Vagina (tissue), 2 donors: Measurements from ENCODE around the gene UCMA. TPM values are rescaled to one million over a fixed set of nuclear protein-coding genes. Genes with fewer than 3 reads are reported as not detected.
"Not testable (repeated sequence)": the region's sequence is repeated elsewhere in the genome, so short reads cannot be mapped to it uniquely, and the experiment has no call there.

Source experiments
- DNase-seq, 2 donors: peaks; one replicate each; pipeline ENCODE4 v3.0.0-alpha.2; 2017; ENCODE audit errors: extremely low spot score in 2 of 2
- H3K27ac ChIP-seq: fragments of 200-600 bp; sonication (generic); one replicate; pipeline ENCODE4 v1.5.1; 2019
- H3K27me3 ChIP-seq: fragments of 200-600 bp; sonication (generic); one replicate; pipeline ENCODE4 v1.5.1; 2019
- H3K36me3 ChIP-seq, 2 donors: fragments of 200-600 bp; sonication (generic); one replicate each; pipeline ENCODE4 v1.5.1; 2017 to 2019
- H3K4me1 ChIP-seq: fragments of 200-600 bp; sonication (generic); one replicate; pipeline ENCODE4 v1.5.1; 2019
- H3K4me3 ChIP-seq, 2 donors: fragments of 200-600 bp; sonication (generic); 1 replicate in 1 of 2; 2 replicates in 1 of 2; pipeline ENCODE4 v1.5.1; 2016 to 2019
- H3K9me3 ChIP-seq: fragments of 200-600 bp; sonication (generic); one replicate; pipeline ENCODE4 v1.5.1; 2019
- POLR2A ChIP-seq, 2 donors: fragments of 450-650 bp; IDR thresholded peaks; one replicate each; pipeline ENCODE4 v1.6.1; 2017; ENCODE audit warnings: antibody characterized with exemption in 2 of 2, mild to moderate bottlenecking in 2 of 2, moderate library complexity in 2 of 2
- POLR2AphosphoS5 ChIP-seq, 2 donors: sonication (generic); formaldehyde crosslinking; IDR thresholded peaks; one replicate each; pipeline ENCODE4 v1.9.0; 2017; ENCODE audit warnings: antibody characterized with exemption in 2 of 2, mild to moderate bottlenecking in 2 of 2, low read depth in 1 of 2; ENCODE audit not compliant: insufficient read depth in 1 of 2
- intact Hi-C: fragments of 100-400 bp; cut with DNase I; formaldehyde crosslinking; loops from one replicate; pipeline ENCODE4 v1.15.1; 2023
- total RNA-seq: library from RNA; depleted of rRNA; stranded (reverse); fragments of >200 nt; gene quantifications from one replicate; pipeline ENCODE4 v1.2.3, GENCODE V29; 2016
- TF ChIP-seq, protein P1 (sequence below), 3 experiments: fragments of 450-650 bp in 2 of 3; fragments of 200-600 bp in 1 of 3; sonication (generic) in 1 of 3; IDR thresholded peaks; one replicate each; pipeline ENCODE4 v1.5.1; 2017 to 2019; ENCODE audit warnings: antibody characterized with exemption in 3 of 3, mild to moderate bottlenecking in 2 of 3, moderate library complexity in 2 of 3

UCMA gene, protein sequence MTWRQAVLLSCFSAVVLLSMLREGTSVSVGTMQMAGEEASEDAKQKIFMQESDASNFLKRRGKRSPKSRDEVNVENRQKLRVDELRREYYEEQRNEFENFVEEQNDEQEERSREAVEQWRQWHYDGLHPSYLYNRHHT
- not detected for total RNA-seq

- H3K4me1 ChIP-seq = no peaks in the 10 kb centered on the region
- H3K27ac ChIP-seq = no peak within 1 kb of the TSS
- no peaks in the 10 kb centered on the region for H3K27me3 ChIP-seq
- H3K4me3 ChIP-seq = no peak within 1 kb of the TSS
- DNase-seq = no peak
- intact Hi-C loops = no loop called here
- no peaks in the 10 kb centered on the region for H3K9me3 ChIP-seq
- TF ChIP-seq POLR2A (IDR thresholded peaks at IDR 0.05) (no peak), POLR2AphosphoS5 (IDR thresholded peaks at IDR 0.05; ENCODE audit: insufficient read depth in 1 of 2, low read depth in 1 of 2) (no peak)
- no peaks in the 10 kb centered on the region for H3K36me3 ChIP-seq
Measured at GRCh38 chr10:13234172-13234571, at the start of gene UCMA. Gene UCMA (minus strand): TSS chr10:13234374. CDS start chr10:13234258, 116 bp downstream.

GRCh38 chr10:13282348-13282747, 48.2 kb upstream of the UCMA start:
- H3K4me3 ChIP-seq, H3K27me3 ChIP-seq, DNase-seq, H3K9me3 ChIP-seq, intact Hi-C loops, H3K27ac ChIP-seq, H3K4me1 ChIP-seq: not testable (repeated sequence)
- H3K36me3 ChIP-seq = peaks cover 0 to 23% of the 10 kb centered on the region in 2 donors

DNA sequence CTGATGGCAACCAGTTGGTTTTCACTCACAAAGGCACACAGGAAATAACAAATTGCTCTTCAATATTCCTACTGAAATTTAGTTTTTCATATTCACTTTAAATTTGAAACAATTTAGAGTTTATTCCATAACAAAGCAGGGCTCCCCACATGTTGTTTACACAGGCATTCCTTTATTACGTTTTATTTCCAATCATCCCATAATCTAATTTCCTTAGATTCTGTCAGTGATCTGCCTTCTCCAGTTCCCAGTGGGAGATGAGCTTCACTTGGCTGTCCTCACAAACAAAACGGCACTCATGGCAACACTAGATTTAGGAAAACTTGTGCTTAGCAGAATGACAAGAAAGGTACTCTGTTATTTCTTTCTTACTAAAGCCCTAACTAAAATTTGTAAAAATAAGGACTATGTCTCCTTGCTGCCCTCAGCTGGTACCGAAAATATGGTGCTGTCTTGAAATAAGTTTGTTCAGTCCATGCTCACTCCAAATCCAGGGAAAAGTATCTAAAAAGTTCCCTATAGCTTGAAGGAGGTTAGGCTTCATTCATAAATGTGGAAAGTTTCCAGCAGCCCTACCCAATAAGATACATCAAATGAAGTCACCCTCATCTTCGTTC, 42.7 kb upstream of the UCMA start:
- Histone ChIP-seq H3K9me3 (no peaks in the 10 kb centered on the region), H3K4me1 (peaks cover 11% of the 10 kb centered on the region), H3K36me3 (peaks cover 0 to 15% of the 10 kb centered on the region in 2 donors), H3K4me3 (no peak overlapping the region), H3K27ac (no peak overlapping the region), H3K27me3 (no peaks in the 10 kb centered on the region)
- no peak for TF ChIP-seq POLR2AphosphoS5 (IDR thresholded peaks at IDR 0.05; ENCODE audit: insufficient read depth in 1 of 2, low read depth in 1 of 2)
- no peak for TF ChIP-seq POLR2A (IDR thresholded peaks at IDR 0.05)
- TF ChIP-seq, protein P1, sequence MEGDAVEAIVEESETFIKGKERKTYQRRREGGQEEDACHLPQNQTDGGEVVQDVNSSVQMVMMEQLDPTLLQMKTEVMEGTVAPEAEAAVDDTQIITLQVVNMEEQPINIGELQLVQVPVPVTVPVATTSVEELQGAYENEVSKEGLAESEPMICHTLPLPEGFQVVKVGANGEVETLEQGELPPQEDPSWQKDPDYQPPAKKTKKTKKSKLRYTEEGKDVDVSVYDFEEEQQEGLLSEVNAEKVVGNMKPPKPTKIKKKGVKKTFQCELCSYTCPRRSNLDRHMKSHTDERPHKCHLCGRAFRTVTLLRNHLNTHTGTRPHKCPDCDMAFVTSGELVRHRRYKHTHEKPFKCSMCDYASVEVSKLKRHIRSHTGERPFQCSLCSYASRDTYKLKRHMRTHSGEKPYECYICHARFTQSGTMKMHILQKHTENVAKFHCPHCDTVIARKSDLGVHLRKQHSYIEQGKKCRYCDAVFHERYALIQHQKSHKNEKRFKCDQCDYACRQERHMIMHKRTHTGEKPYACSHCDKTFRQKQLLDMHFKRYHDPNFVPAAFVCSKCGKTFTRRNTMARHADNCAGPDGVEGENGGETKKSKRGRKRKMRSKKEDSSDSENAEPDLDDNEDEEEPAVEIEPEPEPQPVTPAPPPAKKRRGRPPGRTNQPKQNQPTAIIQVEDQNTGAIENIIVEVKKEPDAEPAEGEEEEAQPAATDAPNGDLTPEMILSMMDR (IDR thresholded peaks at IDR 0.05) = no peak
- no peak for DNase-seq
- intact Hi-C loops = no loop called here

DNA sequence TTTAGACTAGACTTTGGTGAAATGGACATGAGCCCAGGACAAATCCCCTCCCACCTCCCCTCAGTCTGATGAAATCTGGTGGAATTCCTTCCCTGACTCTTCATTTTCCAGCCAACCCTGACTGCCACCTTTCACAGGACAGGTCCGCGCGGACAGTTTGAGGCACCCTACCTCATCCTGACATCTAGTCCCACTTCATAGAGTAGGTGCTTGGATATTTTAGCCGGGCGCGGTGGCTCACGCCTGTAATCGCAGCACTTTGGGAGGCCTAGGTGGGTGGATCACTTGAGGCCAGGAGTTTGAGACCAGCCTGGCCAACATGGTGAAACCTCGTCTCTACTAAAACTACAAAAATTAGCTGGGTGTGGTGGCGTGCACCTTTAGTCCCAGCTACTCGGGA, 42.0 kb upstream of the UCMA start:
- H3K4me3 ChIP-seq, H3K9me3 ChIP-seq, H3K27me3 ChIP-seq, intact Hi-C loops, H3K27ac ChIP-seq, DNase-seq: not testable (repeated sequence)
- H3K36me3 ChIP-seq = peaks cover 0 to 15% of the 10 kb centered on the region in 2 donors
- peaks cover 18% of the 10 kb centered on the region for H3K4me1 ChIP-seq

DNA sequence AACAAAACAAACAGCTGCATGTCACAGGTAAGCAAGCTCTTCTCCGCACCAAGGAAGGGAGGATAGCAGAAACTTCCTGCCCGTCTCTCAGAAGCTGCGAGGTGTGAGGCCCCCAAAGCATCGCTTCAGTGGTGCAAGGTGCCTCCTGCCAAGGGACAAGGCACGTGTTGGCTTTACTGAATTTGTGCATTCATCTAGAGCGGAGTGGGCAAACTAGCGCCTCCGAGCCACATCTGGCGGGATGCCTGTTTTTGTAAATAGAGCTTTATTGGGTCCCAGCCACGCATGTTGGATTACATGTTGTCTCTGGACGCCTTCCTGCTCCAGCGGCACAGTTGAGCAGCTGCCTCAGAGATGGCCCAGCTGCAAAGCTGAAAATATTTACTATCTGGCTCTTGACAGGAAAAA, 38.0 kb upstream of the UCMA start:
- no peaks in the 10 kb centered on the region for H3K36me3 ChIP-seq
- H3K27me3 ChIP-seq = no peaks in the 10 kb centered on the region
- intact Hi-C loops = no loop called here
- no peaks in the 10 kb centered on the region for H3K9me3 ChIP-seq
- no peak for TF ChIP-seq POLR2AphosphoS5 (IDR thresholded peaks at IDR 0.05; ENCODE audit: insufficient read depth in 1 of 2, low read depth in 1 of 2)
- TF ChIP-seq, protein P1 (IDR thresholded peaks at IDR 0.05) = no peak
- TF ChIP-seq POLR2A (IDR thresholded peaks at IDR 0.05) = no peak
- H3K4me3 ChIP-seq = no peak overlapping the region
- H3K4me1 ChIP-seq = peaks cover 22% of the 10 kb centered on the region
- no peak for DNase-seq
- H3K27ac ChIP-seq = peak overlapping the region; percentile 39

DNA sequence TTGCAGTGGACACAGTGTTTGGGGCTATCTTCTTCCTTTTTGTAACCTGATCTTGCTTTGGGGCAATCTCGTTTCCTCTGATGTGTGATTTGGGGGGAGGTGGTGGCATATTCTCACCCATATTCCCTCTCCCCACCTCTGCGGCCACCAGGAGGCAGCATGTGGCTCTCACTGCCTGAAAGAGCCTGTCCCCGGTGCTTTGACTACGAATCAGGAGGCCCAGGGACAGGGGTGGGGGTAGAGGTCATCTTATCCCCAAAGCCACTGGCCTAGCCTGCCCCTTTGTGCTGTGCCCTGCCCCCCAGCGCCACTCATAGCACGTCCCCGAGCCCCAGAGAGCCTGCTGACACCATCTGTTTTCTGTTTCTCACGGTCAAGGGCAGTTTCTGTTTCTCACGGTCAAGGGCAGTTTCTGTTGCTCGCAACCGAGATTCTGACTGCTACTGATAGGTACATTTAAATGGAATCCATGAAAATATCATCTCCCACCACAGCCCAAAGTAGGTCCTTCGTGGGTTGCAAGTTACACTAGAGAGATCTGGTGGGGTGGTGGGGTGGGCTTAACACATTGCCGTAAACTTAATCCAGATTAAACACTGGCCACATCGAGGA, 37.5 kb upstream of the UCMA start:
- DNase-seq = no peak
- H3K27me3 ChIP-seq = no peaks in the 10 kb centered on the region
- intact Hi-C loops = no loop called here
- peak overlapping the region; percentile 39 for H3K27ac ChIP-seq
- peaks cover 22% of the 10 kb centered on the region for H3K4me1 ChIP-seq
- H3K36me3 ChIP-seq = no peaks in the 10 kb centered on the region
- TF ChIP-seq POLR2AphosphoS5 (IDR thresholded peaks at IDR 0.05; ENCODE audit: insufficient read depth in 1 of 2, low read depth in 1 of 2) (no peak), POLR2A (IDR thresholded peaks at IDR 0.05) (no peak)
- TF ChIP-seq, protein P1 (IDR thresholded peaks at IDR 0.05) = no peak
- H3K9me3 ChIP-seq = no peaks in the 10 kb centered on the region
- no peak overlapping the region for H3K4me3 ChIP-seq
